ENCODE results near the gene ZNF622. TPM values are rescaled to one million over a fixed set of nuclear protein-coding genes. Genes with fewer than 3 reads are reported as not detected.

Gene ZNF622, protein sequence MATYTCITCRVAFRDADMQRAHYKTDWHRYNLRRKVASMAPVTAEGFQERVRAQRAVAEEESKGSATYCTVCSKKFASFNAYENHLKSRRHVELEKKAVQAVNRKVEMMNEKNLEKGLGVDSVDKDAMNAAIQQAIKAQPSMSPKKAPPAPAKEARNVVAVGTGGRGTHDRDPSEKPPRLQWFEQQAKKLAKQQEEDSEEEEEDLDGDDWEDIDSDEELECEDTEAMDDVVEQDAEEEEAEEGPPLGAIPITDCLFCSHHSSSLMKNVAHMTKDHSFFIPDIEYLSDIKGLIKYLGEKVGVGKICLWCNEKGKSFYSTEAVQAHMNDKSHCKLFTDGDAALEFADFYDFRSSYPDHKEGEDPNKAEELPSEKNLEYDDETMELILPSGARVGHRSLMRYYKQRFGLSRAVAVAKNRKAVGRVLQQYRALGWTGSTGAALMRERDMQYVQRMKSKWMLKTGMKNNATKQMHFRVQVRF
- total RNA-seq, result 10 to 100 TPM; 24.4 to 37.3 TPM

DNA sequence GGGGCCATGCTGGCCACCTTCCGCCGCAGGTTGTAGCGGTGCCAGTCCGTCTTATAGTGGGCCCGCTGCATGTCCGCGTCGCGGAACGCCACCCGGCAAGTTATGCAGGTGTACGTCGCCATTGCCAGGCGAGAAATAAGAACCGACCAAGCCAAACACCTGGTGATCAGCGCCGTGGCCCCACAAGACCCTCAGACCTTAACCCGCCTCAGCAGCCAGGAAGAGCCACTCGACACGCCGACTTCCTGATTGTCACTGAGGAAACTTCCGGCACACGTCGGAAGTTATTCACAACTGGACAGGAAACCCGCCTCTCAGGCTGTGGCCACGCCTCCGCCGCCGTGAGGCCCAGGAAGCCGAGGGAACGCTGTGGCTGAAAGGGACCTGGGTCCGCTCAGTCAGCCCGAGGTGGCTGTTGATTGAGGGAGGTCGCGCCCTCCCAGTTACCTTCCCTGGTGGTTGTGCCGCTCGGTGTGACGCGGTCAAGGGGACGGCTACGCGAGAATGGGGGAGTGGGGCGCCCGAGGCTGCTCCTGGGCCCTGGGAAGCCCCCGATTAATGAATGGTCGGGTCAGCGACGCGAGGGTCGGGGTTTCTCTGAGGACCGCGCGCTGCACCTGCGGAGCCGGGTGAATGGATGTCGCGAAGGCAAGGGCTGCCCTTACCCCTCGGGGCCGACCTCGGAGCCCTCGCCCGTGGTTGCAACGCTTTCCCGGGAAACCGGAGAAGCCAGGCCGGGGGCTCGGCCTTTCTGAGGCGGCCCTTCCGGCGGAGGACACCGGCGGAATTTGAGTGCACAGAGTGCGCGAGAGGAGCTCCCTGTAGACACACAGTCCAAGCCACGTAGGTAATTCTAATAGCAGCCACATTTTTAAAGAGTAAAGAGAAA, at the start of gene ZNF622:
Gene ZNF622 (minus strand): TSS at position 257 of the 889 bp plus-strand sequence. CDS start 135 bp downstream, at position 122.
- H3K36me3 Mint-ChIP-seq, result peaks cover 37 to 39% of the 10 kb centered on the region in 2 donors
- ATAC-seq, result peak; percentile 88 to 89
- no peaks in the 10 kb centered on the region for H3K9me3 Mint-ChIP-seq
- peak within 1 kb of the TSS; percentile 88 to 97 for H3K27ac Mint-ChIP-seq
- DNase-seq (ENCODE audit: low spot score in 2 of 2), result peak; percentile 85 to 90

DNA sequence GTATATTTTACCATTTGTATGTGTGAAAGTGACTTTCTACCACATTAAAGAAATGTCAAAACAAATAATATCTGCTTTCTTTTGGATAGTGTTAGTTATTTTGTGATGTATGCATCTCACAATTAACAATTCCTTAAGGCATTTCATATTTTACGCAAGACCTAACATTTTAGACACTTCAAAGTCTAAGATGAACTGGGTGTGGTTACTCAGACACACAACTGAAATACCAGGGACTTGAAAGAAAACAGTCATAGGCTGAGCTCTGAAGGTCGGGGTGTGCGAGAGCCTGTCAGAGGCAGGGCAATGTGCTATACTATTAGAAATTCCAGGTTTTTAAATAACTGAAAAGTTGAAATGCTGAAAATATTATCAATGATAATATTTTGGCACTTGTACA, 44.5 kb upstream of the ZNF622 start:
- Mint-ChIP-seq H3K27ac (no peak overlapping the region), H3K36me3 (peaks cover 9 to 15% of the 10 kb centered on the region in 2 donors), H3K9me3 (peaks cover 0 to 18% of the 10 kb centered on the region in 2 donors)
- DNase-seq (ENCODE audit: low spot score in 2 of 2) (no peak), ATAC-seq (peak in 1 of 2 donors; percentile 49)

DNA sequence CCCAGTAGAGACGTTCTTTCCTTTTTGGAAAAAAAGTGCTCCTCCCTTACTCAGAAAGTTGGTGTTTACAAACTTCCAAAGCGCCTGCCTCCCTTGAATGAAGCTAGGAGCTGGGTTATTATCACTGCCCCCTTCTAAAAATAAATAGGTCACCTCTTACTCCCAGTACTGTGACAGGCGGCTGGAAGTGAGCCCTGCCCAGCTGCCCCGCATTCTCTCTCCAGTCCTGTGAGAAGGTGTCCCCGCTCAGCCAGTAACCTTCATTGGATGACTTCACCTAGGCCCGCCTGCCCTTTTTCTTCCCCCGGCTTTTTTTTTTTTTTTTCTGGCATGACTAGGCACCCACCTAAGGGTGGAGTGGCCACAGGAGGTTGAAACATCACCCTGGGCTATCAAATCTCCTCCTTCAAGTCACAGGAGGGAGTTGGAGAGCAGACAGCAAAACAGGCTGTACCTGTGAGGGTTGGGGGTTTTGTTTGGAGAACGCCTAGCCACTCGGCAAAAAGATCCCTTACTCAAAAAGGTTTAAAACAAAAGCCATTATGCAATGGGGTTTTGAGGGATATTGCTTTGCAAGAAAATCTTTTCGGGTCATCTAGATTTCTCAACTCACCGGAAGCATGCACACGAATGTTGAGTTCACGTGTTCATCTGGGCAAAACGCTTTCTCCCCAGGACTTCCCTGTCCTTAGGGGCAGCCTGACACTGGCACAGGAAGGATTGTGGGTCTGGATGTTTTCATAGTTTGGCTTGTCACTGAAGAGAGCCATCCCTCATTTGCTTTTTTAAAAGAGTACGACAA, 43.3 kb upstream of the ZNF622 start:
- Mint-ChIP-seq H3K9me3 (peaks cover 0 to 18% of the 10 kb centered on the region in 2 donors), H3K27ac (no peak overlapping the region), H3K36me3 (peaks cover 20 to 23% of the 10 kb centered on the region in 2 donors)
- DNase-seq (ENCODE audit: low spot score in 2 of 2) (no peak), ATAC-seq (no peak)

DNA sequence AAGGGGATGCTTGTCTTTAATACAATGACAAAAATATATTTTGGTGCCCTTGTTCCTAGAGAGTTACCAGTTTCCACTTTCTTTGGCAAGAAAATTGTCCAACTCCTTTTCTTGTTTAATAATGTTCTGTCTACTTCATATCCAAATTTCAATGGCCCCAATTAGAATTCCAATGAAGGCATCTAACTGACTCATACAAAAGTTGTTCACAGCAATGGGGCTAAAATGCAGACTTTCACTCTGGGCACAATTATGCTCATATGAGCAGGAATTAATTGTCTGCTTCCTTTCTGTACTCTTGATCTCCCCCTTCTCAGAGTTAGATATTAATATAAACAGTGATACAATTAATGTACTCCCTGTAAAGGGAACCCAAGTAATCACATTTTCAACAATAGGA, 42.1 kb upstream of the ZNF622 start:
- ATAC-seq (no peak), DNase-seq (ENCODE audit: low spot score in 2 of 2) (no peak)
- Mint-ChIP-seq H3K9me3 (peaks cover 0 to 16% of the 10 kb centered on the region in 2 donors), H3K27ac (no peak overlapping the region), H3K36me3 (peaks cover 20 to 24% of the 10 kb centered on the region in 2 donors)

DNA sequence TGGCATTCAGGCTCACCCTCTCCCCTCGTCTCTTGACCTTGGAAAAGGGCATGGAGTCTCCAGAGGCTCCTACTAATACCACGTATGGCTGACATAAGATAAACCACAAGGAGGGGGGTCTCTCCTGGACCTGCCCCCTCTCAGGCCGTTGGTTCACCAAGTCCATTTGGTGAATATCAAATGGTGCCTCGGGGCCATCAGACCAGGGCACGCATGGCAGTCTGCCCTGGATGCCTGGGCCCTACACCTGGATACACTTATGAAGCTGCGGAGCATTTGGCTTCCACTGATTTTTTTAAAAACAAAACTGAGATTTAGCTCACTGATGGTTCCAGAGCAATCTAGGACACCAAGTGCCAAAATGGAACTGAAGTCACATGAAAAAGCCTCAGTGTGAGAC, 40.3 kb upstream of the ZNF622 start:
- Mint-ChIP-seq H3K27ac (peak overlapping the region in 1 of 2 donors; percentile 58), H3K36me3 (peaks cover 24% of the 10 kb centered on the region in 2 donors), H3K9me3 (peaks cover 0 to 3% of the 10 kb centered on the region in 2 donors)
- DNase-seq (ENCODE audit: low spot score in 2 of 2), result no peak
- ATAC-seq, result no peak

DNA sequence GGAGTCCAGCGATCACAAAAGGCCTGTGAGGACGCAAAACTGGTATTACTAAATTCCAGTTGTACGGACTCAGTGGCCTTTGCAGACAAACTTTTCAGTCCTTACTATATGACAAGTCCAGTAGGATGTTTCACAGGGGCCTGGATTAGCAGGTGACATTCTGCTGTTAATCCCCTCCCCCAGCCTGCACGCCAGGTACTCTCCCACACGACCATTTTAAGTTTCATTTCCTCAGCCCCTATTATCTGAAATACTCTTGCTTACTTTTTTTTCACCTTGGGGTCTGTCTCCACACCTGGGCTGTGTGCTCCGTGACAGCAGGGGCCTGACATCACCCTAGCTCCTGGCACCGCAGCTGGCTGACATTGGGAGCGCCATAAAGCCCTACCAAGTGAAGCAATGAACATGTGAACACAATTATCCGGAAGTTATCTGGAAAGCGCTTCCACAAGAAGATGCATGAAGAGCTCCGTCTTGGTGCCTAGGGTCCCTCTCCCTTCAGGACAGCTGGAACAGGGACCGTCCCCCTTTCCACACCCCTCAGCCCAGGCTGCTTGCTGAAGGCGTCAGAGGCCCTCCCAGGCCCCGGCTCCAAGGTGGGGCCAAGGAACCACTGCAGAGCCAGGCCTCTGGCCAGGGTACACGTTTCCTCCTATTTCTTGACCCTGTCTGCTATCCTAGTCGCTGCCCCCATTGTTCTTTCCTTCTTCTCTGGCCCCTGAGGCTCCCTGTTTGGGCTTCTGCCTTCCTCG, 39.7 kb upstream of the ZNF622 start:
- peaks cover 0 to 2% of the 10 kb centered on the region in 2 donors for H3K9me3 Mint-ChIP-seq
- peaks cover 24% of the 10 kb centered on the region in 2 donors for H3K36me3 Mint-ChIP-seq
- H3K27ac Mint-ChIP-seq, result peak overlapping the region in 1 of 2 donors; percentile 58
- DNase-seq (ENCODE audit: low spot score in 2 of 2), result no peak
- ATAC-seq, result no peak

DNA sequence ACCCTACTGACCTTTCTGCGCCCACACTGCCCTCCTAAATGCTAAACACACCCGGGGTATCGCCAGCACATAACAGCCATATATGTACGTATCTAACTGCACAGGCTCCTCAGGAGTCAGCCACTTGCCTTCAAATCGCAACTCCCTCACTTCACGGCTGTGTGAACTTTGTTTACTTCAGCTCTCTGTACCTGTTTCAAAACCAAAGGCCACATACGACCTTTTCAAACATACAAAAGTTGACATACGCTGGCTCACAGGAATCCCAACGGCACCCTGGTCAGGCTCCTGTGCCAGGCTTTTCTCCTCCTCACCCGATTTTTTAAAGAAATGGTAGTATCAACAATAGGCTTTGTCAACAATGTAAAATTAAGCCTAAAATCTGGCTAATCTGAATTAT, 39.0 kb upstream of the ZNF622 start:
- DNase-seq (ENCODE audit: low spot score in 2 of 2) (no peak), ATAC-seq (no peak)
- H3K9me3 Mint-ChIP-seq, result peaks cover 0 to 9% of the 10 kb centered on the region in 2 donors
- peak overlapping the region in 1 of 2 donors; percentile 29 for H3K27ac Mint-ChIP-seq
- peaks cover 30 to 31% of the 10 kb centered on the region in 2 donors for H3K36me3 Mint-ChIP-seq

DNA sequence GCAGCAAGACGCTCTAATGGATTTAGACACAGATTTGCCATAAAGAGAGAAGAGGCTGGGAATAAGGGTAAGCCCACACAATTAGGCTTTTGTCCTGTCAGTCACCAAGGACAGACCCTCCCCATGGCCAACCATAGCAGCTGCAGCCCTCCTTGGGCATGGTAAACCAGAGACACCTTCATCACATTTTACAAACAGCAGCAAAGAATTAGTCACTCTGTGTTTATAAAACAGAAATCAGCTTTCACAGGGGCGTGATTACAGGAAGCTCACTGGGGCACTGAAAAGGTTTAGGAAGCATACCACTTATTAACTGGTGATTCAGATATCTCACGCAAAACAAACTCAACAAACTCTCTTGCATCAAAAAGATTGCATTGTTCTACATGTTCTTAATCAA, 37.3 kb upstream of the ZNF622 start:
- no peak overlapping the region for H3K27ac Mint-ChIP-seq
- H3K9me3 Mint-ChIP-seq, result peaks cover 0 to 17% of the 10 kb centered on the region in 2 donors
- peaks cover 37 to 40% of the 10 kb centered on the region in 2 donors for H3K36me3 Mint-ChIP-seq
- no peak for DNase-seq (ENCODE audit: low spot score in 2 of 2)
- ATAC-seq, result no peak

DNA sequence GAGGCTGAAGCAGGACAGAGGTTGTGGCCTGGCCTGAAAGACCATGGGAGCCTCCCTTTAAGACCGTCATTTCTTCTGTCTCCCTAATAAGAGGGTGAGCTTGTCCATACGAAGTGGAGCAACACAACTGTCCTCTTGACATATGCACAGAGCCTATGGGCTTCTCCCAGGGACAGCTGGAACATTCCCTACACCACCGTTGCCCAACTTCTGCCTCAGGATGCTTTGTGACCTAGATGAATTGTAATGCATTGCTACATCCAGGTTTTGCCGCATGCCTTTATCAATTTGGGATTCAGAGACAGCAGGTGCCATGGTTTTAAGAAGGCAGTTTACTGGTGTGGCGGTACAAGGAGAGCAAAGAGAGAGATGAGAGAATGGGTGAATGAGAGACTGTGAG, 34.4 kb upstream of the ZNF622 start:
- DNase-seq (ENCODE audit: low spot score in 2 of 2), result no peak

DNA sequence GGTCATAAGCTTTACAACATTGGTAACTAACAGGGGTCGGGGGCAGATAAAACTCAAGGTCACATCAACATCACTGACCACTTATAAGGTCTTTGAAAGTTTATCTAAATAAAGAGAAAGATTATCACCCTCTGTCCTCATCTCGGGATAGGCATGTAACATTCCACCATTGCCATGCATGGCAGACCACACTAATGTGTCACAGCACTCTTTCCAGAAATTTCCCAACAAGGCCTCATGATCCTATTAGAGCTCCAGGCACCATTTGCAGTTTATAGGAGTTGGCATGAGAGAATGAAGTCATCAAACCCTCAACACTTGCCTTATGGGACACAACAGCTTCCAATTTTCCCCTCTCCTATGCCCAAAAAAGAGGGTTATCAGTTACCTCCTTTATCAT, 31.9 kb upstream of the ZNF622 start:
- no peak for ATAC-seq
- peaks cover 0 to 35% of the 10 kb centered on the region in 2 donors for H3K9me3 Mint-ChIP-seq
- no peak for DNase-seq (ENCODE audit: low spot score in 2 of 2)
- H3K27ac Mint-ChIP-seq, result no peak overlapping the region
- peaks cover 45 to 46% of the 10 kb centered on the region in 2 donors for H3K36me3 Mint-ChIP-seq

More for the DNA sequence above, 34.4 kb upstream of the ZNF622 start:
- no peak for ATAC-seq
- Mint-ChIP-seq H3K27ac (no peak overlapping the region), H3K36me3 (peaks cover 47 to 48% of the 10 kb centered on the region in 2 donors), H3K9me3 (peaks cover 0 to 25% of the 10 kb centered on the region in 2 donors)

DNA sequence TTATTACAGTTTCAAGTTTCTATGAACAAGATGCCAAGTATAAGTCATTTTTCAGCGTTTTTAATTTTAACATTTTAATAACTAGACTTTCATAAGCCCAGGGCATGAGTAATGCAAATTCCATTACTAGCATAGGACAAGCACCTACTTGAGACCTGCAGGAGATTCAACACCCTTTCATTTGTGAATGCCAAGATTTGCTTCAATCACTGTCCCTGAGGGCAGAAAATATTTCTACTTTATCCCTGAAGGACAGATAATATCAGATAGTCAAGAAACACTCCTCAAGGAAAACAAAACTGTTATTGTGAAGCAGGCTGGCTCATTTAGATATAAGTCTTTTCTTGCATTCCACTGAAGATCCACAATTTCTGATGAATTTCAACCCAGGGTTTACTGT, 27.7 kb upstream of the ZNF622 start:
- no peak for DNase-seq (ENCODE audit: low spot score in 2 of 2)
- ATAC-seq, result no peak
- Mint-ChIP-seq H3K9me3 (peaks cover 0 to 21% of the 10 kb centered on the region in 2 donors), H3K36me3 (peaks cover 28 to 32% of the 10 kb centered on the region in 2 donors), H3K27ac (peak overlapping the region in 1 of 2 donors; percentile 1)

DNA sequence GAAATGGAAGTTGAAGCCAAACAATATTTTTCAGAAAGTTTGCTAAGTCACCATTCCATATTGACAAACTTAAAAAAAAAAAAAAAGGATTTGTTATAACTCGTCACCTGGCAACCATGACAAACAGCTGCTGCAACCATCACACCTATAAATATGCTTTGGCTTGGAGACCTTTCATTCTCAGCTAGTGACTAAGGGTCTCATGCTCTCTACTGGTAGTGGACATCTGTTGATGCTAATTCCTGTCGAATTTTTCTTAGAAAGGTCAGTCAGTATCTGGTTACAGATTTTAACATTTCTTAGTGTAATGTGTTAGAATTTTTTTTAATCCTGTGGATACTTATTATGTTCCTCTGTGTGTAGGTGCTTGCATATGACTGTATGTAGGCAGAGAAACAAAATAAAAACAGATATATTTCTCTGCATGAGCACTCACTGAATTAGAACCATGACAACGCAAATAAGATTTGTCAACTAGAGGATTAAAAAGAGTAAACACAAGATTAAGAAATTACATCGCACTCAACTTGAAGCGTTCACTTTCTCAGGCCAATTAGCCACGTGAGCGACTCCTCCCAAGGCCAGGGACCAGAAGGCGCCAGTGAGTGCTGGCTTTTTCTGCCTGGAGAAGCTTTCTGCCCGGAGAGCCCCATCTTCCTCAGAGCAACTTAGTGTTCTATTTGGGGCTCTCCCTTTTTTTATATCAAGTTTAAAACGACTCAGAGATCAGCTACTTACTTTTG, 27.0 kb upstream of the ZNF622 start:
- Mint-ChIP-seq H3K36me3 (peaks cover 22 to 25% of the 10 kb centered on the region in 2 donors), H3K27ac (no peak overlapping the region), H3K9me3 (peaks cover 0 to 15% of the 10 kb centered on the region in 2 donors)
- ATAC-seq, result peak; percentile 40 to 49
- no peak for DNase-seq (ENCODE audit: low spot score in 2 of 2)

DNA sequence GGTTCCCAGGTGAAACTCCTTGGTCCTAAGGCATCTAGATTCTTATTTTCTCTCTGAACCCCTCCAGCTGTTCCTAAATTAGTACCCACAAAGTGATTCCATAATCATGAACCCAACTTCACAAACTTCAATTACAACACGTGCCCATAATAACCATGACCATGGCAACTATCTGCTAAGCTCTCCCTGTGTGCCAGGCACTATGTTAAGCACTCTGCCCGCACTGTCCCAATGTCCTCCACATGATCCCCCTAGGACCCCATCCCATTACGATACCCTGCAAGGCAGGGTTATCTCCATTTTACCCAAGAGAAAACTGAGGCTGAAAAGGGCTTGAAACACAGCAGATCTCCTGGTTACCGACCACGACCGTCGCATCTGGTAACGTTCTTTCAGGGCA, 25.3 kb upstream of the ZNF622 start:
- ATAC-seq (no peak), DNase-seq (ENCODE audit: low spot score in 2 of 2) (no peak)
- Mint-ChIP-seq H3K36me3 (peaks cover 11 to 14% of the 10 kb centered on the region in 2 donors), H3K9me3 (peaks cover 0 to 10% of the 10 kb centered on the region in 2 donors), H3K27ac (peak overlapping the region; percentile 19 to 22)

DNA sequence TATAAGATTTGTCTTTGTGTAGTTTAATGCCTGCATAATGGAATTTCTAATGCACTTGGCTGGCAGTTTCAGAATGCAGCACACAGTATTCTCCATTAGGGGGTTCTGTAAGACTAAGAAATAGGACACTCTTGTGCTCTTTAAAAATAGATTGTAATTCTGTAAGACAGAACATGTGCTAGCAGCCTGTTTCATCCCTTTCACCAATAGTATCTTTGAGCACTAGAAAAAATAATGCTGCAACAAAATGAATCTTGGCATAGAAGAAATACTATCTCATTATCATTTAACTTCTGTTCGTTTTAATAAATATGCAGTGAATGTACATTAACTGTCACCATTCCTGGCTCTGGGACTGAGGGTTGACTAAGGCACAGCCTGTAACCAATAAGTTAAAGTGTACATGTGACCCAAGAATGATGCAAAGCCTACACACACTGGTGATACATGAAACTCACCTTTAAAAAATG, 23.8 kb upstream of the ZNF622 start:
- H3K9me3 Mint-ChIP-seq, result peaks cover 0 to 3% of the 10 kb centered on the region in 2 donors
- ATAC-seq, result peak; percentile 59 to 70
- no peak for DNase-seq (ENCODE audit: low spot score in 2 of 2)
- peaks cover under 1 to 2% of the 10 kb centered on the region in 2 donors for H3K36me3 Mint-ChIP-seq
- H3K27ac Mint-ChIP-seq, result no peak overlapping the region

DNA sequence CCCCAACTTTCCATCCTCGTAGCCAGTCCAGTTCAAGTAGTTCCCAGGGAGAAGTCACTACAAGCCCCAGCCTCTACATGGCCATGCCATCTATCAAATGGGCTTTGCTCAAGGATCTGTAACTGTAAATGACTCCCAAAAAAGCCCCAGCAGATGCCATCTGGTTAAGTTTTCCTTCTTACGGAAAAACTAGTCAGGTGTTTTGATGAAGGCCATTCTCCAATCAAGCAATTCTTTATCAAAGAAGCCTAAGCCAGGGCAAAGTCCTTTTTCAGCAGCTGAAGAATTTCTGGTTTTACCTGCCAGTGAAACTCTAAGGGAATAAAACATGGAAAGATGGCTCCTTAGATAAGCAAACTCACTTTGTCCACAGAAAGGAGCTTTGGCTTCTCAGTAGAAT, 21.9 kb upstream of the ZNF622 start:
- DNase-seq (ENCODE audit: low spot score in 2 of 2), result no peak
- H3K27ac Mint-ChIP-seq, result peak overlapping the region in 1 of 2 donors; percentile 41
- no peak for ATAC-seq
- no peaks in the 10 kb centered on the region for H3K36me3 Mint-ChIP-seq
- no peaks in the 10 kb centered on the region for H3K9me3 Mint-ChIP-seq

All from activated naive CD4-positive, alpha-beta T cell treated with anti-CD3 and anti-CD28 coated beads, Interleukin-2, amount 50 U/mL, for 72 hours (primary cell).